Activated naive CD8-positive, alpha-beta T cell (primary cell): Measurements from ENCODE around the gene DHX15.

ENCODE experiments used
- H3K27ac Mint-ChIP-seq: one replicate; pipeline ENCODE4 v1.8.0; 2021; ENCODE audit warnings: mixed read lengths
- H3K27me3 Mint-ChIP-seq: one replicate; pipeline ENCODE4 v1.8.0; 2021; ENCODE audit warnings: mixed read lengths
- H3K36me3 Mint-ChIP-seq: one replicate; pipeline ENCODE4 v1.8.0; 2021; ENCODE audit warnings: mixed read lengths
- H3K4me1 Mint-ChIP-seq: one replicate; pipeline ENCODE4 v1.8.0; 2021; ENCODE audit warnings: low read depth, mixed read lengths
- H3K4me3 Mint-ChIP-seq: one replicate; pipeline ENCODE4 v1.8.0; 2021; ENCODE audit warnings: mild to moderate bottlenecking, mixed read lengths
- H3K9me3 Mint-ChIP-seq: one replicate; pipeline ENCODE4 v1.8.0; 2021; ENCODE audit warnings: low read depth, mixed read lengths

DHX15 gene

DNA sequence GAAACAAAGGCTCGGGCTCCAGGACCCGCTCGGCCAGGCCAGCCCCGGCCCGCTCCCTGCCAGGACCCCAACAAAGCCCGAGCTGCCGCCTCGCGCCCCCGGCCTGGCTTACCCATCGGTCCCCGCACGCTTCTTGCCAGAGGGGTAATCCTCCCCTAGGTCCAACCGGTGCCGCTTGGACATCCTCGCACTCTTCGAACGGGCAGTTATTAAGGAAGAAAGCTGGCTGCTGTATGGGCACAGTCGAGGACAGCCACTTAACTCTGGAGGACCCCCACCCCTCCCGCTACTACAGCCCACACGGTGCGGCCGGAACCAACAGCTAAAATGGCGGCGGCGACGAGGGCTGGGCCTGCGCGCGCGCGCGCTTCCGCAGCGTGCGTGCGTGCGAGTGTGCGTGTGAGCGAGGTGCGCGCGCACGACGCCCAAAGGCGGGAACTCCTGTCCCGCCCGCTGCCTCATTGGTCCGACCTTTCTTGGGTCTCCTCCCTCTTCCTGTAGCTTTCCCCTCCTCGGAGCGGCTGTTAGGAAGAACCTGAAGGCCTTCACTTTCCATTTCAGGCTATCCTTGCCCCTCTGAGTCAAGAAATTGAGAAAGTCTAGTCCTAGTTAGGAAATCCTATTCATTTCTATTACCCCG, at the start of gene DHX15:
DHX15 (minus strand) TSS at position 344 of the 640 bp plus-strand sequence; CDS start at position 183, 161 bp downstream.
- Mint-ChIP-seq H3K9me3 (no peaks in the 10 kb centered on the region), H3K4me1 (peaks cover 35% of the 10 kb centered on the region), H3K4me3 (peak within 1 kb of the TSS; percentile 99), H3K36me3 (peaks cover 19% of the 10 kb centered on the region), H3K27ac (peak within 1 kb of the TSS; percentile 99), H3K27me3 (peaks cover 2% of the 10 kb centered on the region)

DNA sequence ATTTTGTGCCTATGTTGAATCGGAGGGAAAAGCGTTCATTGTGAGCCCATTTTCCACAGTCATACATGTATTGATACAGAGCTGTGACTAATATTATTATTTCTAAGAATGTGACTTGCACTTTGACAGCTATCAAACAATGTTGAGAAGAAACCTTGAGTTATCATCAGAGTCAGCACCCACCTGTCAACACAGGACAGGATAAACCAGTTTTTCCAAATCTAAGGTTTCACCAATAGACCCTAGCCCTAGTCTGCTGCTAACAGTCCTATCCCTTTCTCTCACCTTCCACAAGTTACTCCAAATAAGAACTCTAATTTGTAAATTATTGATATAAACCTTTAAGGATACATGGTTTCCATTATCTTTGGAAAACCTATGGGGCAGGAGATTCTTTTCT, 47.7 kb upstream of the DHX15 start:
- H3K27me3 Mint-ChIP-seq, result peaks cover 8% of the 10 kb centered on the region
- H3K9me3 Mint-ChIP-seq, result no peaks in the 10 kb centered on the region

DNA sequence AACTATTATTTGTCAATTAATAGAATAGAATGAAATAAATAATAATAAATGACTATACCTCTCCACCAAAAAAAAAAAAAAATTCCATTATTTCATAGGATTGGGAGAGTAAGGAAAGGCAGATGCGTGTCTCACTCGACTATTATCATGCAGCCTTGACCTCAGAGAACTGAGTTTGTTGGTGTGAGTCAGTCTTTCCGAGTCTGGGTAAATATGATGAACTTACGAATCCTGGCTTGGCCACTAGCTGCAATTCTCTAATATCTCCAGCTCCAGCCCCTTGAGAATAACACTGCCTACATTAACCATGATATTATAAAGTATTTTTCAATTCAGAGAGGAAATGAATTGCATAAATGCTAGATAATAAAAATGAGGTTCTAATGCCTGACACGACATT, 46.6 kb upstream of the DHX15 start:
- no peaks in the 10 kb centered on the region for H3K4me1 Mint-ChIP-seq
- H3K36me3 Mint-ChIP-seq, result no peaks in the 10 kb centered on the region
- no peak overlapping the region for H3K4me3 Mint-ChIP-seq
- H3K9me3 Mint-ChIP-seq, result no peaks in the 10 kb centered on the region
- no peak overlapping the region for H3K27ac Mint-ChIP-seq
- H3K27me3 Mint-ChIP-seq, result peaks cover 8% of the 10 kb centered on the region

More for the DNA sequence above, 47.7 kb upstream of the DHX15 start:
- Mint-ChIP-seq H3K4me1 (no peaks in the 10 kb centered on the region), H3K36me3 (no peaks in the 10 kb centered on the region), H3K27ac (no peak overlapping the region), H3K4me3 (no peak overlapping the region)

DNA sequence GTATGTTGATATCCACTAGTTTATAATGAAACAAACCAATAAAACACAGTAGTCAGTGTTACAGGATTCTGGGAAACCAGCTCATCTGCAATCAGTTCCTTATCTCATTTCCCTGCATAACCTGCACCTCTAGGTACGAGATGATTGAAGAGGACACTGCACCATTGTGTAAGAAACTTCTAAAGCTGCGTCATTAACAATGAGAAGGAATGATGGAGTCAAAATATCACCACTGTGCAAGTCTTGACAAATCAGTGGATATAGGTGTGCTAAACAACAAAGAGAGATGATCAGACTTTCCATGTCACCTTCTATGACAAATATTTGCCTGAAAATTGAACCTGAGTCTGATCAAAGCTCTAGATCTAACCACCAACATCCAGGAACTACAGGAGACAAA, 40.7 kb upstream of the DHX15 start:
- H3K36me3 Mint-ChIP-seq, result peaks cover 5% of the 10 kb centered on the region
- no peaks in the 10 kb centered on the region for H3K4me1 Mint-ChIP-seq
- H3K27me3 Mint-ChIP-seq, result peaks cover 12% of the 10 kb centered on the region
- H3K27ac Mint-ChIP-seq, result no peak overlapping the region
- peaks cover 9% of the 10 kb centered on the region for H3K9me3 Mint-ChIP-seq
- H3K4me3 Mint-ChIP-seq, result no peak overlapping the region

DNA sequence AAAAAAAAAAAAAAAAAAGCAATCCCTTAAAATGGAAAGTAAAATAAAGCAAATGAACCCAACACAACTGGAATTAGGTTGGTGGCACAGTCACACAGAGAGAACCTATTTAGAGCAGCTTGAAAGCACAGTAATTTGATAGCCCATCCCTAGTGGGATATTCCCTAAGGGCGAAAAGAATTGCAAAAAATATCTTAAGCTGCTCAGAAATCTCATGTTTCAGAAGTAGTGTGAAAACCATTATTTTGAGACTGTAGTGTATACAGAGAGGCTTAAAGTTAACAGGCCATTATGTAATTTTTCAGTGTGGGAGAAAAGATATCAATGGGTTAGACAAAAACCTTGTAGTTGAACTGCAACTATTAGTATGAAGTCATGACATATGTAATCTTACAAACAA, 40.0 kb upstream of the DHX15 start:
- Mint-ChIP-seq H3K4me1 (no peaks in the 10 kb centered on the region), H3K4me3 (no peak overlapping the region), H3K9me3 (peaks cover 14% of the 10 kb centered on the region), H3K36me3 (peaks cover 5% of the 10 kb centered on the region), H3K27me3 (peaks cover 9% of the 10 kb centered on the region), H3K27ac (no peak overlapping the region)

DNA sequence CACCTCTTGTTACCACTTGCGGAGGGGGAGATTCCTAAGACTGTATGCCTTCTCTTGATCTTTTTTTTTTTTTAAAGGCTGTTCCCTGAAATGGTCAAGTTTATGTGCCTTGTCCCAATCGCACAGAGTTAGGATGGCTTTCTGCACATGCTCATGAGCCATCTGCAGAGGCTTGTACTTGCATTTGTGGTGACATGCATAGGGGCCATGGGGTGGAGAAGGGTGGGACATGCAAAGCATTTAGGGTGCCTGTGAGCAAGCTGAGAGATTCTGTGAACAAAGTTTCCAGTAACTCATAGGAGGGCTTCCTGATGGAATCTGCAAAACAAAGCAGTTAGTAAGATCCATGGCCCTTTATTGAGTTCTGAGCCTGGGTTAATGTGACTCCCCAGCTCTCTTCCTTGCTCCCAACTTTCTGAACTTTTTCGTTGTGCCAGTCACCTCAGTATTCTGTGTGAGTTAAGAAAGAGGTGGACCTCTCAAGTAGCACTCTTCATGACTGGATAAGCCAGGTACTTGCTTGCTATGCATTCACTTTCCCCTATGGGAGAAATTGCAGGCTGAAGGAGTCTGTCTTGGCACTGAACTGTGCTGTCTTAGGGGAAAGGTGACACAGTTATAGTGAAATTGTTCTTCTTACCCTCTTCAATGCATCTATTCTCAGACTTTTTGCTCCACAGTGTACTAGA, 37.9 kb upstream of the DHX15 start:
- Mint-ChIP-seq H3K27me3 (peaks cover 6% of the 10 kb centered on the region), H3K27ac (no peak overlapping the region), H3K9me3 (peaks cover 14% of the 10 kb centered on the region), H3K36me3 (peaks cover 5% of the 10 kb centered on the region), H3K4me3 (no peak overlapping the region), H3K4me1 (no peaks in the 10 kb centered on the region)

DNA sequence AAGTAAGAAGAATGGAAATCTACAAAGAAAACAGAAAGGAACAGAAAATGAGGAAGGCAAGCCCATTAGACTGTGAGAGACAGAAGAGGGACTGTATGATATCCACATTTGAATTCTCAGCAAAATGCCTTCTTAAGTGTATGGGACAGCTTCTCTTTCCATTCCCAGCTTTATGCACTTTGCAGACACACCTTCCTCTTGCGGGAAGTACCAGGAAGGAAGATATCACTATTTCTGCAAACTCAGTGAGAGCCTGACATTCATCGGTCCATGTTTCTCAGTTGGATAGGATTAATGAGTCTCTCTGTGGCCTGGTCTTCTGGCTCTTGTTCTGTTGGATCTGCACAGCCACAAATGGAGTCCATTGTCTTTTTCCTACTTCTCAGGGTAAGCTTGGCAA, 31.6 kb upstream of the DHX15 start:
- Mint-ChIP-seq H3K4me3 (no peak overlapping the region), H3K9me3 (peaks cover 10% of the 10 kb centered on the region), H3K36me3 (no peaks in the 10 kb centered on the region), H3K4me1 (no peaks in the 10 kb centered on the region), H3K27ac (no peak overlapping the region), H3K27me3 (peaks cover 3% of the 10 kb centered on the region)

DNA sequence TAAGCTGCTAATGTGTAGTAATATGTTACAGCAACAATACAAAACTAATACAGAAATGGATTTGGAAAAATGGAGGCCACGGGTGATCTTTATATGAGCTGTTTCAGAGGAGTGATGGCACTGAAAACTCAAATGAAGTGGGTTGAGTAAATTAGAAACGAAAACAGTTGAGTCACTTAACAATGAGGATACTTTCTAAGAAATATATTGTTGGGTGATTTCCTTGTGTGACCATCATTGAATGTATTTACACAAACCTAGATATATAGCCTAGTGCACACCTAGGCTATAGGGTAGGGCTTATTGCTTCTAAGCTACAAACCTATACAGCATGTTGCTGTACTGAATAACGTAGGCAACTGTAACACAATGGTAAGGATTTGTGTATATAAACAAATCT, 30.5 kb upstream of the DHX15 start:
- no peak overlapping the region for H3K4me3 Mint-ChIP-seq
- H3K9me3 Mint-ChIP-seq, result peaks cover 4% of the 10 kb centered on the region
- H3K36me3 Mint-ChIP-seq, result no peaks in the 10 kb centered on the region
- H3K27ac Mint-ChIP-seq, result no peak overlapping the region
- peaks cover 6% of the 10 kb centered on the region for H3K27me3 Mint-ChIP-seq
- no peaks in the 10 kb centered on the region for H3K4me1 Mint-ChIP-seq

DNA sequence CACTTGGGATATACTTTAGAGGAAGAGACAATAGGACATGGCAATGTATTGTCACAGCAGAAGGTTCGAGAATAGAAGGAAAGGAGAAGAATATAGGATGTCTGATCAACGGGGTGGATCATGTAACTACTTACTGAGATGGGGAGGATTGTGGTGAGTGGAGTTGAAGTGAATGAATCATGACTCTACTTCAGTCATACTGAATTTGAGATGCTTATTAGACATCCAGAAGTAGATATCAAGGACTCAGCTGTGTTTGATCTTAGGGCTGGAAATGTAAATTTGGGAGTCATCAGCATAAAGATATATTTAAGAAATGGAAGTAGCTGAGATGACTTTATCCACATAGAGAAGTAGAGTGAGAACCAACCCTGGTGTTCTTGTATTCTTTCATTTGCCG, 29.1 kb upstream of the DHX15 start:
- H3K27me3 Mint-ChIP-seq, result peaks cover 8% of the 10 kb centered on the region
- H3K4me3 Mint-ChIP-seq, result no peak overlapping the region
- H3K27ac Mint-ChIP-seq, result no peak overlapping the region
- no peaks in the 10 kb centered on the region for H3K36me3 Mint-ChIP-seq
- no peaks in the 10 kb centered on the region for H3K4me1 Mint-ChIP-seq
- H3K9me3 Mint-ChIP-seq, result no peaks in the 10 kb centered on the region

DNA sequence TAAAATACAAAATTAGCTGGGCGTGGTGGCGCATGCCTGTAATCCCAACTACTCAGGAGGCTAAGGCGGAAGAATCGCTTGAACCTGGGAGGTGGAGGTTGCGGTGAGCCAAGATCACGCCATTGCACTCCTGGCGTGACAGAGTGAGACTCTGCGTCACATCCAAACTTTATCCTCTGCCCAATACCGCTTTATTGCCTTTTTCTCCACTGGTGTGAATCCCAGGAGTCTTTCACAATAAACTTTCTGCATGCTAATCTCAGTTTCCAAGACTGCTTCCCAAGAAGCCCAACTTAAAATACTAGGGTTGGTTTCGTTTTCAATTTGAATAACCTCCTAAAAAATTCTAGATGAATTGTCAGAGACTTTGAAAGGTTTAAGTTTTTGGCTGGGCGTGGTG, 27.2 kb upstream of the DHX15 start:
- H3K9me3 Mint-ChIP-seq, result no peaks in the 10 kb centered on the region
- H3K4me1 Mint-ChIP-seq, result no peaks in the 10 kb centered on the region
- H3K36me3 Mint-ChIP-seq, result no peaks in the 10 kb centered on the region
- no peak overlapping the region for H3K27ac Mint-ChIP-seq
- H3K4me3 Mint-ChIP-seq, result no peak overlapping the region
- H3K27me3 Mint-ChIP-seq, result peaks cover 8% of the 10 kb centered on the region

DNA sequence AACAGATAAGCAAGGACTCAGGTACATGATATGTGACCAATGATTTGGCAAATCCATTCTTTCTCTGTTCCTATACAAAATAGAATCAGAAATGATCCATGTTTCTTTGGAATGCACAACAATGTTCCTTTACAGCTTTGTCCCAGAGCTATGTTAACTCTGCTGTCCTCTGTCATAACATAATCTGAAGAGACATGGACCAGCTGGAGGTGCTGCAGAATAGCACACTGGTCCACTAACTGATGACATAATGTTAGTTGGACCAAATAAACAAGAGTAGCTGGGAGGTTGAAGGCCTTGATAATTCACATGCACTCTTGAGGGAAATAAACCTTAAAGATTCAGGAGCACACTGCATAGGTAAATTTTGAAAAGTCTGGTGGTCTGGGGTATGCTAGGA, 23.0 kb upstream of the DHX15 start:
- no peaks in the 10 kb centered on the region for H3K9me3 Mint-ChIP-seq
- no peaks in the 10 kb centered on the region for H3K36me3 Mint-ChIP-seq
- peaks cover 9% of the 10 kb centered on the region for H3K4me1 Mint-ChIP-seq

DNA sequence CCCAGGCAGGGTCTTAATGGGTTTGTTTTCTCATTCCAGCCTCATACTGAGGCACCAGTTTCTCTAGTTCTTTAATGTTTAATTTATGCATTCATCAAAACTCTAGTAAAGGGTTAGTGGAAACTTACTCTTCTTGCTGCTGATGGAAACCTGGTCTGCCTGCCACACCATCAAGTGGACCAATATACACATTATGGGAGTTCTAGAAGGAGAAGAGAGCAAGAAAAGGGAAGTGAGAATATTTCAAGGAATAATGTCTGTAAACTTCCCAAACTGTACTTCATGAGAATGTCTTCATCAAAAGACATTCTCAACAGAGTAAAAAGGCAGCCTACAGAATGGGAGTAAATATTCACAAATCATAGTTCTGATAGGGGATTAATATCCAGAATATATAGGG, 20.9 kb upstream of the DHX15 start:
- peaks cover 2% of the 10 kb centered on the region for H3K27me3 Mint-ChIP-seq
- H3K4me1 Mint-ChIP-seq, result peaks cover 9% of the 10 kb centered on the region
- no peak overlapping the region for H3K27ac Mint-ChIP-seq
- H3K9me3 Mint-ChIP-seq, result no peaks in the 10 kb centered on the region
- H3K4me3 Mint-ChIP-seq, result no peak overlapping the region
- H3K36me3 Mint-ChIP-seq, result no peaks in the 10 kb centered on the region

More for the DNA sequence above, 23.0 kb upstream of the DHX15 start:
- Mint-ChIP-seq H3K27me3 (peaks cover 6% of the 10 kb centered on the region), H3K4me3 (no peak overlapping the region), H3K27ac (no peak overlapping the region)

DNA sequence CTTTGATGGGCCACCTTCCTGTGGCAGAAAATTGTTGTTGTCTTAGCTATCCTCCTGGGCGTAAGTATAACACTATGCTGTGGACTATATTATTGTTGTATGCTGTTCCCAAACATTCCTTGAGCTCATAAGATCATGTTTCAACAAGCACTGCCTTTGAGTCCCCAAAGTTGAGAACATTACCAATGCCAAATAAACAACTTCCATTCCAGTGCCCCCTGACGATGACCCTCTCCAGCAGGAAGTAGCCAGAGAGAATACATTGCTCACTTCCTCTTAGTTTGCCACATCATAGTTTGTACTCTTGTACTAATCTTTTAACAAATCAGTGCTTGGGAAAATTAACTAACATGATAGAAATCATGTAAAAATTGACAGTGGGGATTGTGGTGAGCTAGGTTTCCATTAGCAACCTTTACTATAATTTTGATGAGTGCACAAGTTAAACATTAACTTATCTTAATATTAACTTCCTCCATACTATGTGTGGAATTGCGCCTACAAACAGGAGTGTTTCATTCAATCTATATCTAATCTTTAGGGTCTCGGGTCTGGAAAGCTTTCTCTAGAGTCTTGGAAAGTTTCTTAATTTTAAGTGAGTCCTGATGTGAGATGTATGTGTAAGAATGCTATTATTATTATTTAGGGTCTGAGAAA, 20.3 kb upstream of the DHX15 start:
- H3K9me3 Mint-ChIP-seq, result no peaks in the 10 kb centered on the region
- H3K4me3 Mint-ChIP-seq, result no peak overlapping the region
- no peak overlapping the region for H3K27ac Mint-ChIP-seq
- no peaks in the 10 kb centered on the region for H3K36me3 Mint-ChIP-seq
- peaks cover 3% of the 10 kb centered on the region for H3K27me3 Mint-ChIP-seq
- H3K4me1 Mint-ChIP-seq, result peaks cover 9% of the 10 kb centered on the region

DNA sequence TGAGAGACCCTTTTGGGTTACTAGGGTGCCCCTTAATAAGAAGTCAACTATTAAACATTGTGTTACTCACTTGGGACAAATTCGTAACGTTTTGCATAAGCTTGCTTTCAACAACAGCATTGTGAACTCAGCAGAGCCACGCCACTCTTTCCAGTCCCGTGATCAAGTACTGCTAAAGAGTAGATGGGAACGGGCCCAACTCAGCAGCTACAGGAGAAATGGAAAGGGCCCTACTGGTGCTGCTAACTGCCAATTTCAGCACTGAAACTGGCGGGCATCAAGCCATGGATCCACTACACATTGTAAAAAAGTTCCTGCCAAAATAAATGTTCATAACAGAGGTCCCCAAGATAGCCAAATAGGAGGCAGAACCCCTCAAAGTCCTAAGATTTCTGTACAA, 19.0 kb upstream of the DHX15 start:
- Mint-ChIP-seq H3K36me3 (no peaks in the 10 kb centered on the region), H3K27me3 (peaks cover 2% of the 10 kb centered on the region), H3K9me3 (no peaks in the 10 kb centered on the region), H3K4me1 (peaks cover 9% of the 10 kb centered on the region), H3K27ac (no peak overlapping the region), H3K4me3 (no peak overlapping the region)

DNA sequence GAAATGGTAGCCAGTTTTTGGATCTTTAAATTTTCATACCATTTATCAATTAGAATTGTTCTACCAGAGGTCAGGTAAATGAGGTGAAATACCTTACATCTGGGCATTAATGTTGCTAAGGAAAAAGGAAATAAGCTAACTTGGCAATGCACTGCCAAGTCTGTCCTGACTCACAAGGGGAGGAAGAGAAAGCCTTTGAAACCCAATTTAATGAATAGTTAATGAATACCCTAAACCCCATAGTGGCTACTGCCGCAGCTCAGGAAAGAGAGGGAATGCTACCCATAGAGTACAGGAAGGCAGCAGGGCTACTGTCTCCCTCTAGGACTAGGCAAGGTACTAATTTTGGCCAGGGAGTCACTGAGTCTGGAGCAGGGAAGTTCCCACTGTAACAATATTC, 16.8 kb upstream of the DHX15 start:
- Mint-ChIP-seq H3K4me1 (peaks cover 9% of the 10 kb centered on the region), H3K36me3 (peaks cover 3% of the 10 kb centered on the region), H3K27me3 (peaks cover 2% of the 10 kb centered on the region), H3K9me3 (peaks cover 8% of the 10 kb centered on the region), H3K4me3 (no peak overlapping the region), H3K27ac (no peak overlapping the region)
